ENCODE data around the gene GSE1.

The GSE1 gene

DNA sequence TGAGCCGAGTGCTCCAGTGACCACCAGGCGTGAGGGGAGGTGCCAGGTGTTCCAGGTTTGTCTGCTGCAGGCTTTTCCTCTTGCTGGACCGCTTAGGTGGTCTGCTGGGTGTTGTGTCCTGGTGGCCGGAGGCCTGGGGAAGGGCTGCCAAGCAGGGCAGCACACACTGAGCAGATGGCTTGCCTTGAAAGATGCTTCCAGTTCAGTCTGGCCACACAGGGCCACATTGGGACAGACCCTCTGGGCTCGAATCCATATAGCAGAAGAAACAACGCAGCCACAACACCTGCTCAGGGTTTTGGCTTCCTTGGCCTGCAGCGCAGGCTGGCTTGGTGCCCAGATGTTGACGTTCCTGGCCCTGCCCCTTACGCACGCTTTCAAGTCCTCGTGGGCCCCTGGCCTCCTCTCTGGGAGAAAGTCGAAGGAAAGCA lies 50.8 kb downstream of the GSE1 start:
- DNase-seq, result no peak

DNA sequence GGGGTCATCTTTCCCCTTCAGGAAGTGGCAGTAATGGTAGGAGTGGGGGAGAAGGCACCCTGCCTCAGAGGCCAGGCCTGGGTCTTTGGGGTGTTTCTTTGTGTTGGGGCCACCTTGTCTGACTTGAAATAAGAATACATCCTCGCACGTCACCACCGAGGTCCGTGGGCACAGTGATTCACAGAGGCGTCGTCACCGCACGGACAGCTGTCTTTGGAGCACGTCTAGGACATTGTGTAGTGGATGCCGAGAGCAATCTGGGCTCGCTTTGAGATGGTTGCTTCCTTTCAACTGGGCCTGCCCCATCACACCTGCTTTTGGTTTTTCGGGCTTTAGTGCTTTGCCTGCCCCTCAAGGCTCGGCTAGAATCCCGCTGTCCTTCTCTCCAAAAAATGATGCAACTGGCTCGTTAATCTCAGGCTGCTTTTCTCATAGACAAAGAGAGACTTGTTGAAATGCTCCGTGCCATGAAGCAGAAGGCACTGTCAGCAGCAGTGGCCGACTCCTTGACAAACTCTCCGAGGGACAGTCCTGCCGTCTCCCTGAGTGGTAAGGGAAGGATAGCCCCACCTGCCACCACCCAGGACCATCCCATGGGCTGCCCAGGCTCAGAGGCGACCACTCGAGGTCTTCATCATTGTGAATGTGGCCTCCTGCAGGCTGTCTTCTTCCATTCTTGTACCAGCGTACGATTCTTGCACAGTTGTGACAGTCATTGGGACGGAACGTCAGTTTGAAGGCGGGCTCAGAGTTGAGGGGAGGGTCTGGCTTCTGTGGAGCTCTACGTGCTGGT lies 51.7 kb downstream of the GSE1 start:
- no peak for DNase-seq

GRCh38 chr16:85665373-85665740 lies 52.2 kb downstream of the GSE1 start:
- no peak for DNase-seq

GRCh38 chr16:85665929-85666328 lies 52.8 kb downstream of the GSE1 start:
- no peak for DNase-seq

DNA sequence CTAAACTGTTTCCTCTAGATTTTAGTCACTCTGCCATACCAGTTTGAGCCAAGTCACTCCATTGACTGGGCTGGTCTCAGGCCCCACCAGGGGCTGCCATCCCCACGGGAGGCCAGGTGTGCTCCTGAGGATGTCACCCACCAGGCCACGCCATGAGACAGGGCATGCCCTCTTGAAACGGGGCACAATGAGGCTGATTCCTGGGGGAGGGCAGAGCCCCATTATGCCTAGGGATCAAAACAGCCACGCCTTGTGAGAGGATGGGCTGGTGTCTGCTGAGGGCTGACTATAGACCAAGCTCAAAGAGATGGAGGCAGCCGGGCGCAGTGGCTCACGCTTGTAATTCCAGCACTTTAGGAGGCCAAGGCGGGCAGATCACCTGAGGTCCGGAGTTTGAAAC lies 54.1 kb downstream of the GSE1 start:
- DNase-seq, result no peak

- DNase-seq, result no peak
These were observed 54.8 kb downstream of the GSE1 start for GRCh38 chr16:85667841-85668413.

DNA sequence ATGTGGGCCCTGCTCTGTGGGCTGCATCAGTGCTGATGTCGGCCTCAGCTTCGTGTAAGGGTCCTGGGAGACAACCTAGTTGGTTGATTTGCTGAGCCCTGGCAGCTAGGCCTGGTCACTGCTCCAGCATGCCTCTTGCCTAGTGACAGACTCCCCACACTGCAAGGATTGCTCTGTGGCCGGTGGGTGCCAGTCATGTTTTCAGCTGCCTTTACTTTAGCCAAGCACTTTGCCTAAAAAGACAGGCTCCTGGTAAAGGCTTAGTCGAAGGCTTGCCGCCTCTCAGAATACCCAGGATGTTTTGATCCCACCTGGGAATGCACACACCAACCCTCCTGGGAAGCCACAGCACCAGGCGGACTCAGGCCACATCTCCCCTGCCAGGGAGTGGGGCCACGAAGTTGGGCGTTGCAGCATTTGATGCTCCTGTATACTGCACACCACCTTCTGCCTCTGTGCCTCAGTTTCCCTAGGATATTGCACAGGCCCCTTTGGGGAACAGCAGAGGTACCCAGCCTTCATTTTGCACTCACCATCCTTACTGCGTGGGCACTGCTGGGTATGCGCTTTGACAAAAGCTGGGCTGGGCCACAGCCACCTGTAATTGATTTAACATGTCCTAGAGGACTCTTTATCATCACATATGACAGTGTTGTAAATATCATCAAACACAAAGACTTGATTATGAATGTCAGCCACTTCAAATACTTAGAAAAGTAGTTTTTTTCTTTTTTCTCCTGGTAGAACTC lies 55.7 kb downstream of the GSE1 start:
- DNase-seq, result no peak

DNA sequence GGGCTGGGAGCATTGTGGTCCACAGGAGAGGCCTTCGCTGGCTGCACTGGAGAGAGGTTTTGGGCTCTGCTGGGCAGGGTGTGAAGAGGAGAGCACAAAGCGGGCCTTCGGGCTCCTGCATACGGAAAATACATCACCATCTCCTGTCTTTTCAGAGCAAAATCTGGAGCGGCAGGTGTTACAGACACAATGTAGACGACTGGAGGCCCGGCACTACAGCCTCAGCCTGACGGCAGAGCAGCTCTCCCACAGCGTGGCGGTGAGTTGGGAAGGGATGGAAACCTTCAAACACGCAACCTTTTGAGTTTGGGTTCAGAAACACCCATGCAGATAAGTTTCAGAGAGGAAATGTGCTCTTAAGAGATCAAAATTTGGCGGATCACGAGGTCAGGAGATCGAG lies 57.7 kb downstream of the GSE1 start:
- no peak for DNase-seq

GRCh38 chr16:85673529-85674417 lies 60.7 kb downstream of the GSE1 start:
- DNase-seq, result no peak

DNA sequence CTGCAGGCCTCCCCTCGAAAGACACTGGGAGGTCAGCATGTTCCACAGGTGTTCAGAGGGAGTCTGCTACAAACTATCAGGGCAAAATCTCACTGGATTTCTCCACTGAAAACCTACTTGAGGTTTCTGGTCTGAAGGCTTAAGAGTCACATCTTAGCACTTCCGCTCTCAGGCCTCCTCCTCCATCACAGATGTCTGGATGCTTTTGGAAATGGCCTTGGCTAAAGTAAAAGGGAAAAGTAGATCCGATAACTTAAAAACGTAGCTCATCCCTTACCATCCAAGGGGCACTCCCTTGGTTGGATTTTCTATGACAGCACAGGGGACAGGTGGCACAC lies 61.3 kb downstream of the GSE1 start:
- no peak for DNase-seq

DNA sequence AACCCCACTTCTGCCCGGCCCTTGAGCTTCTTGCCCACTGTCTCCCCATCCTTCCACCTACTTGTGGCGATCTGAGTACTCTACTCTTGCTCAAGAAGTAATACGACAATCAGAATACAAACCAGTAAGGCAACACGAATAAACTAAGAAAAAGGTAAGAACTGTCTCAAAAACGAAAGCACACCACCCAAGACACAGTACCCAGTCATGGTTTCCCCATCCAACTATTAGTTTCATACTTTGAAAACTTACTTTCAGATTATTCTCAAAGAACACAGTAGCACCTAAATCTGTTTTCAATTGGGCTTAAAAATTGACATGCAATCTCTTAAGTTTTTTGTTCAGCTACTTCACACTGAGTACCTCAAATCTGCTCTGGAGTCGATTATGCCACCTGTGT lies 61.7 kb downstream of the GSE1 start:
- DNase-seq, result no peak

DNA sequence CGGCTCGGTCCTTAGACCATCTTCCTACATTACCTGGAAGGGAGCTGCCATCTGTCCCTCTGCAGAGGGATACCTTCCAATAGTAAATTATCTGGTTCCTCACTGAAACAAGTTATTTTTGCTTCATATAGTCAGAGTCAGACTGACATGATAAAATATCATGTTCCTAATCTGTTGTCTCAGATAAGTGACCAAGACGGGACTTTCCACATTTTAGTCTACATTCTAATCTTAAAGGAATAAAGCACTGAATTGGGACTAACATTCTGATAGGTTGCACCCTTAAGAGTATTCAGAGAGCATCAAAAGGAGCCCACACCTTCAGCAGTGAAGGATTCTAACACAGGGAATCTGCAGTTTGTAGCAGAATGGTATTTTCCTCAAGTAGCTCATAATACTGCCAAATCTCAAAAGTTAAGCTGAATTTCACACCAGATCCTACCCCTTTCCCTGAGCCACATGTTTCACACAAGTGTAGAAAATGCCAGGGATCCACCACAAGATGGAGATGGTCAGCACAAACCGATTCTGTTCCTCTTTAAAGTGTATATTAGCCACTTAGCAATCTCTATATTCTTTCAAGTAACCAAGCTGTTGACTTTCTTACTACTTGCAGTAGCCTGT lies 62.2 kb downstream of the GSE1 start:
- no peak for DNase-seq

- no peak for DNase-seq
These were observed 63.3 kb downstream of the GSE1 start for GRCh38 chr16:85676466-85676865.

DNA sequence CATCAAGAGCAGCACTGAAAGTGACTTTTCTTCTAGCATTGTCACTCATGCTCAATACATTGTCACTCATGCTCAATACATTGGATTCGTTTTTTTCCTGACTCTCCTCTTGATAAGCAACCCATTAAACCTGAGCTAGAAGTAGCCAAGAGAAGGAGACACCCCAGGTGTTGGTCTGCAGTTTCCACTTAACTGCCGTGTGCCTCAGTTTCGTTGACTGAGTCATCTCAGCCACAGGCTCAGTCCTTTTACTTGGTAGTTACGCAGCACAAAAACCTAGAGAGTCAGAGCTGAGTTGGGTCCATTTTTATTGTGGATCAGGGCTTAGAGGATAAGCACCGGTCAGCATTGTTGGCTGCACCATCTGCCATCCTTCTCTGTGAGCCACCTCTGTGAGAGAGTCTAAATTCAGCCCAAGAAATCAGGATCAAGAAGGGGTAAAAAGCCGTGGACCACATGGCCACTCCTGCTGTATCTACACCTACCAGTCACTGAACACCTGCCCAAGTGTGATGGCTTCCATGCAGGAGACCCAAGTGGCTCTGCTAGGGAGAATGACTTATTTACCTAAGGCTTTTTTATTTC lies 64.4 kb downstream of the GSE1 start:
- DNase-seq, result no peak

DNA sequence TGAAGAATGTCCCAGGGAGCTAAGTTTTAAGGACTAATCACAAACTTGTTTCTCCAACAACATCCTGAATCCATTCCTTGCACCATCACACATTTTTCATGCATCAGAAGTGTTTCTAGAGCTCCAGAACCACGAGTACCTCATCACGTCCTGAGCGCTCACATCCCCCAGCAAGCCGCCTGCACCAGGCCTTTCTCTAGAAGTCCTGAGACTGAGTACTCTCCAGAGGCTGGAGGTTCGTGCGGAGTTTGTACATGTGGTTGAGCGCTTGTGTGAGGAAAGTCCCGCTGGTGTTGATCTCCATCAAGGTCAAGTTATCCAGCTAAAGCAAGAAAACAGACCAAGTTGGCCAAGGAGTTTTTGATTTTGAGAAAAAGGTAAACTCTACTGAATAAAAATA lies 64.9 kb downstream of the GSE1 start:
- no peak for DNase-seq

DNA sequence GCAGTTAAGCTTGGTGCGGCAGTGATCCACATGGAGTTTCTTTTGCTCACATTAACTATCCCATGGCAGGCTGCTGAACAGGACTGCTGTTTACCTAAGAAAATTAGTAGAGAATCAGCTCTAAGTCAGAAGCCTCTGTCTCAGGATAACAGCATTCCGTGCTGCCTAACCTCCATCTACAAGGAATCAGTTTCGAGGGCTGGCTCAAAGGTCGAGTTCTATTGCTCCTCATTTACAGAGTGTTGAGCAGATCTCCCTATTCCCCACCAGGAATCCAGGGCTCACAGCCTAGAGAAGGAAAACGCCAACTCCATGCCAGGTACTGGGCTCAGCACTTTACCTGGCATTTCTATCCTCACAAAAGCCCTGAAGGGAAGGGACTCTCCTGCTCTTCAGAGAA lies 65.7 kb downstream of the GSE1 start:
- DNase-seq, result no peak

GRCh38 chr16:85679870-85680269 lies 66.7 kb downstream of the GSE1 start:
- DNase-seq, result no peak

DNA sequence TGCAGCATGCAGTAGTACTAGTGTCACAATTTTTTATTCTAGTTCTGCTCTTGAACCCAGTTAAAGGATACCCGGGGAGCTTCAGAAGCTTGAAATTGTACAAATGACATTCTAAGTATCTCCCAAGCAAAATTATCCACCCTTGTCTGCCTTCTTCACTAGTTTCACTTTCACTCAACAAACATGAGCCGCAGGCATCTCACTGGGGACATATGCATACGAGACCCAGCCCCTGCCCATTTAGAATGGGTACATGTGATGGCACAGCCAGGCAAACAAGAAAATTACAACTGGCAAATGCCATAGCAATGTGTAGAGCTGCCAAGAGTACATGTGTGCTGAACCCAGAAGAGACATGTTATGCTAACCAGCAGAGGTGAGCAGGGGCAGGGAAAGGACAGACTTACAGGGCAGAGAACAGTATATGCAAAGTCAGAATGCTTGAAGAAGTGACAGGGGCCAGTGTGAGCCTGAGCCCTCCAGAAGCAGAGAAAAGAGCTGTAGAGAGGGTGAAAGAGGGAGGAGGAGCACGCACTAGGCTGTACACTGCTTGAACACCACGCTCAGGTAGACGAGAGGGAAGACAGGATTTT lies 67.3 kb downstream of the GSE1 start:
- no peak for DNase-seq

GRCh38 chr16:85681255-85681654 lies 68.1 kb downstream of the GSE1 start:
- DNase-seq, result no peak

DNA sequence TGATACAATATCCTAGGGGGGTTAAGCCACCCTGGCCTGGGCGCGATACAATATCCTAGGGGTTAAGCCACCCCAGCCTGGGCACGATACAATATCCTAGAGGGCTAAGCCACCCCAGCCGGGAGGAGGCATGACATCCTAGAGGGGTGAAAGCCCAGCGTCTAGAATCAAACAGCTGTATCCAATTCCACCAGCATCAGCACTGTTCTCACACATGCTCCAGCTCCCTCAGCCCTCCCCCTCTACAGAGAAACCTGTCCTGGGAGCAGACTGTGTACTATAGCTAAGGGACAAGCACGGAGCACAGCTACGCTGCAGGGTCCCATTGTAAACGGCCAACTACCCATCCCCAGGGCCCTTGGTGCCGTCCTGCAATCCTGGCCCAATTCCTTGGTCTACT lies 69.4 kb downstream of the GSE1 start:
- DNase-seq, result no peak

DNA sequence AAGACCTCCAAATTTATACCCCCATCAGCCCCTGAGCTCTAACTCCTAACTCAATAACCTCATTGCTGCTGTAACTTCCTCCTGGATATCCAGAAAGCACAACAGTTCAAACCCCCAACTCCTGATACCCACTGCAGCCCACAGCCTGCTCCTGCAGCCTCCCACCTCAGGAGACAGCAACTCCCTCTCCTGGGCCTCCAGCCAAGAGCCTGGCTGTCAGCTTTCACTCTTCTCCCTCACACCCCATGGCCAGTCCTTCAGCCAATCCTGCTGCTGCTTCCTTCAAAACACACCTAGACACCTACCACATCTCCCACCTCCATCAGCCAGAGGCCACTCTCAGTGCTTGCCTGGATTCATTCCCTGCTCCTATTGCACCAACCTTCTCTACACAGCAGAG lies 70.2 kb downstream of the GSE1 start:
- DNase-seq, result no peak

DNA sequence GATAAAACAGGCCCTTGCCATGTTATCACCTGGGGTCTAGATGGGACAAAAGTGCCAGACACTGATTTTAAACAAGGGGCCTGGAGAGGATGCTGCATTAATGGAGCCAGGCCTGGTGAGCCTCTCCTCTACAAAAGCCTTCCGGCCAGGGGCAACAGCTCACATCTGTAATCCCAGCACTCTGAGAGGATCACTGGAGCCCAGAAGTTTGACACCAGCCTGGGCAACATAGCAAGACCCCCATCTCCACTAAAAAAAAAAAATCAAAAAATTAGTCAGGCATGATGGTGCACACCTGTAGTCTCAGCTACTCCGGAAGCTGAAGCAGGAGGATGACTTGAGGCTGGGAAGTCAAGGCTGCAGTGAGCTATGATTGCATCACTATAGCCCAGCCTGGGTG lies 72.1 kb downstream of the GSE1 start:
- DNase-seq, result no peak

Measured in CD4-positive, alpha-beta T cell treated with Interleukin-10 for 1 hour (primary cell).